Ascending aorta (tissue), 2 donors: ENCODE data around the gene FAM221B. TPM values are rescaled to one million over a fixed set of nuclear protein-coding genes. Genes with fewer than 3 reads are reported as not detected.

Source experiments
- DNase-seq, 2 donors: peaks; one replicate each; pipeline ENCODE4 v3.0.0-alpha.2; 2019; ENCODE audit warnings: low spot score in 2 of 2
- H3K27ac ChIP-seq, 2 donors: fragments of 200-600 bp; sonication (generic); one replicate each; pipeline ENCODE4 v1.5.1; 2016 to 2017; ENCODE audit warnings: mild to moderate bottlenecking in 1 of 2
- H3K27me3 ChIP-seq: fragments of 200-600 bp; sonication (generic); one replicate; pipeline ENCODE4 v1.5.1; 2017
- H3K36me3 ChIP-seq, 2 donors: fragments of 200-600 bp; sonication (generic); one replicate each; pipeline ENCODE4 v1.5.1; 2016
- H3K4me1 ChIP-seq, 2 donors: fragments of 200-600 bp; sonication (generic); one replicate each; pipeline ENCODE4 v1.5.1; 2016 to 2017; ENCODE audit warnings: mild to moderate bottlenecking in 1 of 2
- H3K4me3 ChIP-seq, 2 donors: fragments of 200-600 bp; sonication (generic); one replicate each; pipeline ENCODE4 v1.5.1; 2016 to 2017; ENCODE audit warnings: mild to moderate bottlenecking in 1 of 2
- H3K9me3 ChIP-seq, 2 donors: fragments of 200-600 bp; sonication (generic); one replicate each; pipeline ENCODE4 v1.5.1; 2016
- CTCF ChIP-seq, 3 experiments: fragments of 200-600 bp in 2 of 3; fragments of 450-650 bp in 1 of 3; sonication (generic) in 2 of 3; IDR thresholded peaks; one replicate each; pipeline ENCODE4 v1.5.1; 2016 to 2019; ENCODE audit warnings: antibody characterized with exemption in 3 of 3, mild to moderate bottlenecking in 1 of 3, moderate library complexity in 1 of 3
- intact Hi-C: fragments of 100-400 bp; cut with DNase I; formaldehyde crosslinking; loops from one replicate; pipeline ENCODE4 v1.15.1; 2023
- total RNA-seq: library from RNA; depleted of rRNA; stranded (reverse); fragments of >200 nt; gene quantifications from one replicate; pipeline ENCODE4 v1.1.0, GENCODE V29; 2016

Gene FAM221B
- total RNA-seq, 1 donor from 2014 or later = not detected

DNA sequence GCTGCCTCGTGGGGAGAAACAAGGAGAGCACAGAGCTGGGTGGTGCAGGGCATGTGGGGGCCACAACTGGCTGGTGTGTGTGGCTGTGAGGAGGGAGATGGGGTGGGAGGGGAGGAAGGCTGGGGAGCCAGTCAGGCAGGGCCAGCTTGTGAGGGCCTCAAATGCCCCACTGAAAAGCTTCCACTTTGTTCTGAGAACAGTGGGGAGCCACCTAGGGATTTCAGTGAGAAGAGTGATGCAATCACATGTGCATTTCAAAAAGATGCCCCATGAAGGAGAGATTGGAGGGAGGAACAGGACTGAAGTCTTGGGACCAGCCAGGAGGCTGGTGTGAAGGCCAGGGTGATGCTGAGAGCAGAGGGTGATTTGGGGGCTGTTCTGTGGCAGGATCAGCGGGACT is 40.4 kb upstream of the FAM221B start:
- H3K4me1 ChIP-seq = no peaks in the 10 kb centered on the region
- H3K4me3 ChIP-seq = no peak overlapping the region
- H3K36me3 ChIP-seq = no peaks in the 10 kb centered on the region
- H3K9me3 ChIP-seq = no peaks in the 10 kb centered on the region
- H3K27me3 ChIP-seq = no peaks in the 10 kb centered on the region
- no peak for DNase-seq
- no peak for TF ChIP-seq CTCF (IDR thresholded peaks at IDR 0.05)
- intact Hi-C loops = no loop called here
- H3K27ac ChIP-seq = no peak overlapping the region

DNA sequence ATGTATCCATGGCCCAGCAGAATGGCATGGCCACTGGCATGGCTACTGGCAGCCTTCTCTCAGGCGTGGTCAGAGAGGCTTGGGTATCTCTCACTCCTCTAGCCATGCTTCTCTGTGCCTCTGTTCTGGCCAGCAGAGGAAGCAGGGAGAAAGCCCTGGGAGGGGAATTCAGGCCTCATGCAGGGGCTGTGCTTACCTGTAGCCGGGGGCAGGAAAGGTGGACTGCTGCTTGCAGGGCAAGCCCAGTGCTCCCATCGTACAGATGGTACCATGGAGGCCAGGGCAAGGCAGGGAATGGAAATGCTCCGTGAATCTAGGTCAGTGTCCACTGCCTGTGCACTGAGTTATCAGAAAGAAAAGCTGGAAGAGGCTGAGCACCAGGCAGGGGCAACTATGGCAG is 39.0 kb upstream of the FAM221B start:
- H3K9me3 ChIP-seq = no peaks in the 10 kb centered on the region
- H3K4me1 ChIP-seq = no peaks in the 10 kb centered on the region
- DNase-seq = no peak
- TF ChIP-seq CTCF (IDR thresholded peaks at IDR 0.05) = no peak
- H3K27ac ChIP-seq = no peak overlapping the region
- H3K27me3 ChIP-seq = no peaks in the 10 kb centered on the region
- H3K4me3 ChIP-seq = no peak overlapping the region
- intact Hi-C loops = no loop called here
- no peaks in the 10 kb centered on the region for H3K36me3 ChIP-seq

DNA sequence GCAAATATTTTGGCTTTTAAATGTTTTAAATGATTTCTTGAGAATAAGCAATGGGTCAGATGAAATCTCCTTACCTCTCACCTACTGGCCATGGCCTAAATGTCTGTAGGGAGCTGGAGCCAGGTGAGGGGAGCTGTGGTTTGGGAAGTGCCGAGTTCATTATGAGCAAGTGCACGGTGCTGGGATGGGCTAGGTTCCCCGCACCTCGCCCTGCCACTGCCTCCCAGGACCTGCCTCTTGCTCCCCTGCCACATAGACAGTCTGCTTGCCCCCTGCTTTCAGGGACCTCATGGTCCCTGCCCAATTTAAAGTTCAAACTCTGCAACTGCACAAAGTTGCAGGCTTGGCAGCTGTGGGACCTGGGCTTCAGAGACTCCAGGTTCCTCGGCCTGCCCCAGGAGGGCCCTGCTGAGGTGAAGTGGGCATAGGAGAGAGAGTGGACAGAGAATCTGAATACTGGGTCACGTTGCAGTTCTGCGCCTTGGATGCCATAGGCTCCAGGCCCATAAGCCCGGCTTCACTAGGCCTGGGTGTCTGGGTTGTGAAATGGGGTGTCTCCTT is 36.2 kb upstream of the FAM221B start:
- Histone ChIP-seq H3K36me3 (no peaks in the 10 kb centered on the region), H3K27ac (no peak overlapping the region), H3K9me3 (no peaks in the 10 kb centered on the region), H3K4me3 (no peak overlapping the region), H3K4me1 (no peaks in the 10 kb centered on the region), H3K27me3 (no peaks in the 10 kb centered on the region)
- intact Hi-C loops = no loop called here
- no peak for TF ChIP-seq CTCF (IDR thresholded peaks at IDR 0.05)
- no peak for DNase-seq

- Histone ChIP-seq H3K27me3 (no peaks in the 10 kb centered on the region), H3K4me3 (no peak overlapping the region), H3K27ac (no peak overlapping the region), H3K4me1 (no peaks in the 10 kb centered on the region), H3K9me3 (no peaks in the 10 kb centered on the region), H3K36me3 (no peaks in the 10 kb centered on the region)
- TF ChIP-seq CTCF (IDR thresholded peaks at IDR 0.05) = no peak
- DNase-seq = no peak
- intact Hi-C loops = no loop called here
Observed at GRCh38 chr9:35863583-35863982, 35.1 kb upstream of the FAM221B start.

- Histone ChIP-seq H3K4me1 (no peaks in the 10 kb centered on the region), H3K27me3 (no peaks in the 10 kb centered on the region), H3K4me3 (no peak overlapping the region), H3K27ac (no peak overlapping the region), H3K36me3 (no peaks in the 10 kb centered on the region), H3K9me3 (no peaks in the 10 kb centered on the region)
- intact Hi-C loops = no loop called here
- no peak for DNase-seq
- TF ChIP-seq CTCF (IDR thresholded peaks at IDR 0.05) = no peak
Observed at GRCh38 chr9:35862328-35862727, 33.8 kb upstream of the FAM221B start.
